Hindlimb muscle (tissue), 1 donor: Measurements from ENCODE around the gene ZNF77. TPM values are rescaled to one million over a fixed set of nuclear protein-coding genes. Genes with fewer than 3 reads are reported as not detected.
A peak's percentile ranks its signal among the peaks of the same experiment; 100 is the strongest.
"Not testable (repeated sequence)": the region's sequence is repeated elsewhere in the genome, so short reads cannot be mapped to it uniquely, and the experiment has no call there.

Source experiments
- DNase-seq: peaks from one replicate; pipeline ENCODE4 v3.0.0-alpha.2; 2013
- polyA plus RNA-seq: library from polyadenylated mRNA; unstranded; fragments of 120-200 nt; gene quantifications from one replicate; pipeline ENCODE4 v1.2.1, GENCODE V29; 2013; ENCODE audit not compliant: insufficient read length

Gene ZNF77
- polyA plus RNA-seq, 1 donor: 4.0 TPM

GRCh38 chr19:2970201-2970835 is 25.5 kb upstream of the ZNF77 start:
- no peak for DNase-seq

GRCh38 chr19:2969104-2969504 is 24.3 kb upstream of the ZNF77 start:
- peak; percentile 76 for DNase-seq

- no peak for DNase-seq
These were observed 23.2 kb upstream of the ZNF77 start for GRCh38 chr19:2967972-2968371.

GRCh38 chr19:2964874-2965273 is 20.1 kb upstream of the ZNF77 start:
- DNase-seq: no peak

- DNase-seq: not testable (repeated sequence)
These were observed 18.9 kb upstream of the ZNF77 start for GRCh38 chr19:2963631-2964030.

GRCh38 chr19:2963122-2963521 is 18.4 kb upstream of the ZNF77 start:
- no peak for DNase-seq

- peak; percentile 84 for DNase-seq
These were observed 17.4 kb upstream of the ZNF77 start for GRCh38 chr19:2962018-2962670.

- no peak for DNase-seq
These were observed 15.3 kb upstream of the ZNF77 start for GRCh38 chr19:2960120-2960519.

- no peak for DNase-seq
These were observed 12.4 kb upstream of the ZNF77 start for GRCh38 chr19:2957160-2957559.

- DNase-seq: no peak
These were observed 8.2 kb upstream of the ZNF77 start for GRCh38 chr19:2952953-2953481.

- peak; percentile 99 for DNase-seq
These were observed 5.7 kb upstream of the ZNF77 start for GRCh38 chr19:2950286-2951124.

- no peak for DNase-seq
These were observed 5.1 kb upstream of the ZNF77 start for GRCh38 chr19:2949939-2950285.

- DNase-seq: no peak
These were observed 909 bp upstream of the ZNF77 start for GRCh38 chr19:2945575-2946184.

- DNase-seq: no peak
These were observed 382 bp downstream of the ZNF77 start for GRCh38 chr19:2944403-2944774.

GRCh38 chr19:2942928-2943640 is 1.7 kb downstream of the ZNF77 start:
- no peak for DNase-seq

GRCh38 chr19:2935863-2936262 is 8.9 kb downstream of the ZNF77 start:
- DNase-seq: not testable (repeated sequence)

GRCh38 chr19:2933490-2933910 is 11.3 kb downstream of the ZNF77 start:
- no peak for DNase-seq

GRCh38 chr19:2927032-2927430 is 17.7 kb downstream of the ZNF77 start:
- DNase-seq: no peak

GRCh38 chr19:2926341-2927031 is 18.3 kb downstream of the ZNF77 start:
- DNase-seq: no peak

GRCh38 chr19:2923510-2923909 is 21.3 kb downstream of the ZNF77 start:
- peak; percentile 40 for DNase-seq

- no peak for DNase-seq
These were observed 21.8 kb downstream of the ZNF77 start for GRCh38 chr19:2922987-2923386.
